Esophagus muscularis mucosa (tissue), 4 donors: ENCODE results near the gene CDON. TPM values are rescaled to one million over a fixed set of nuclear protein-coding genes. Genes with fewer than 3 reads are reported as not detected.
"Not testable (repeated sequence)": the region's sequence is repeated elsewhere in the genome, so short reads cannot be mapped to it uniquely, and the experiment has no call there.

Experiments used
- DNase-seq: peaks from one replicate; pipeline ENCODE4 v3.0.0-alpha.2; 2017; ENCODE audit errors: extremely low spot score
- H3K27ac ChIP-seq, 4 donors: fragments of 200-600 bp; sonication (generic); replicated peaks in 1 of 4; 1 replicate in 3 of 4; 2 replicates in 1 of 4; pipeline ENCODE4 v1.5.1; 2016 to 2019; ENCODE audit warnings: mild to moderate bottlenecking in 1 of 4
- H3K27me3 ChIP-seq, 4 donors: fragments of 200-600 bp; sonication (generic); one replicate each; pipeline versions ENCODE4 v1.5.1 to v1.6.0; 2016 to 2019
- H3K36me3 ChIP-seq, 4 donors: fragments of 200-600 bp; sonication (generic); one replicate each; pipeline ENCODE4 v1.5.1; 2016 to 2019
- H3K4me1 ChIP-seq, 4 donors: fragments of 200-600 bp; sonication (generic); one replicate each; pipeline ENCODE4 v1.5.1; 2016 to 2019
- H3K4me3 ChIP-seq, 4 donors: fragments of 200-600 bp; sonication (generic); 1 replicate in 2 of 4; 2 replicates in 2 of 4; pipeline ENCODE4 v1.5.1; 2016 to 2019; ENCODE audit warnings: mild to moderate bottlenecking in 4 of 4, moderate library complexity in 1 of 4
- H3K9me3 ChIP-seq, 4 donors: fragments of 200-600 bp; sonication (generic); 1 replicate in 3 of 4; 2 replicates in 1 of 4; pipeline ENCODE4 v1.5.1; 2016 to 2019
- CTCF ChIP-seq, 3 experiments: fragments of 200-600 bp in 2 of 3; fragments of 450-650 bp in 1 of 3; sonication (generic) in 2 of 3; IDR thresholded peaks; one replicate each; pipeline ENCODE4 v1.5.1; 2017 to 2019; ENCODE audit warnings: antibody characterized with exemption in 3 of 3, mild to moderate bottlenecking in 2 of 3, moderate library complexity in 1 of 3
- EP300 ChIP-seq: sonication (generic); formaldehyde crosslinking; IDR thresholded peaks from one replicate; pipeline ENCODE4 v1.6.1; 2017; ENCODE audit warnings: antibody characterized with exemption
- POLR2A ChIP-seq: fragments of 450-650 bp; IDR thresholded peaks from one replicate; pipeline ENCODE4 v1.6.1; 2017; ENCODE audit warnings: antibody characterized with exemption, moderate library complexity, mild to moderate bottlenecking, low read depth
- POLR2AphosphoS5 ChIP-seq, 2 donors: sonication (generic); formaldehyde crosslinking; IDR thresholded peaks; one replicate each; pipeline ENCODE4 v1.6.1; 2017; ENCODE audit warnings: antibody characterized with exemption in 2 of 2
- WGBS: methylation state at CpG from one replicate; pipeline ENCODE4 v1.1.5; 2018; 5-methylcytosine and 5-hydroxymethylcytosine counted together
- intact Hi-C: fragments of 100-400 bp; cut with DNase I; formaldehyde crosslinking; loops from one replicate; pipeline ENCODE4 v1.15.1; 2023
- total RNA-seq, 4 donors: library from RNA; depleted of rRNA; stranded (reverse); fragments of >200 nt; gene quantifications; one replicate each; pipeline versions ENCODE4 v1.1.0 to v1.2.1, GENCODE V29; 2016

CDON gene
- total RNA-seq, 4 donors from 2014 or later, result 16.6 to 42.7 (median 28.1) TPM

GRCh38 chr11:125992893-125993292 lies 69.8 kb downstream of the CDON start:
- no peak for DNase-seq
- TF ChIP-seq POLR2A (no peak), CTCF (IDR thresholded peaks at IDR 0.05) (no peak), POLR2AphosphoS5 (IDR thresholded peaks at IDR 0.05) (no peak), EP300 (no peak)
- H3K36me3 ChIP-seq, result peaks cover 0 to 53% (median 18%) of the 10 kb centered on the region in 4 donors
- 93% methylated on average over 7 of the region's 7 CpGs for WGBS
- peaks cover 3 to 11% (median 8%) of the 10 kb centered on the region in 4 donors for H3K4me1 ChIP-seq
- no peak overlapping the region for H3K4me3 ChIP-seq
- intact Hi-C loops, result no loop called here
- no peaks in the 10 kb centered on the region for H3K27me3 ChIP-seq
- H3K27ac ChIP-seq, result no peak overlapping the region
- no peaks in the 10 kb centered on the region for H3K9me3 ChIP-seq

- H3K27ac ChIP-seq, result peak overlapping the region in 2 of 4 donors; percentile 10 to 31
- intact Hi-C loops, result no loop called here
- 48% methylated on average over 3 of the region's 3 CpGs for WGBS
- DNase-seq, result no peak
- H3K4me1 ChIP-seq, result peaks cover 3 to 21% (median 17%) of the 10 kb centered on the region in 4 donors
- H3K4me3 ChIP-seq, result no peak overlapping the region
- no peaks in the 10 kb centered on the region for H3K9me3 ChIP-seq
- no peak for TF ChIP-seq EP300
- no peak for TF ChIP-seq POLR2A
- TF ChIP-seq CTCF (IDR thresholded peaks at IDR 0.05), result no peak
- no peak for TF ChIP-seq POLR2AphosphoS5 (IDR thresholded peaks at IDR 0.05)
- peaks cover 0 to 37% (median 13%) of the 10 kb centered on the region in 4 donors for H3K36me3 ChIP-seq
- no peaks in the 10 kb centered on the region for H3K27me3 ChIP-seq
These were observed 72.4 kb downstream of the CDON start for GRCh38 chr11:125990244-125990643.

GRCh38 chr11:125987066-125987641 lies 75.5 kb downstream of the CDON start:
- intact Hi-C loops, result no loop called here
- no peak for DNase-seq
- Histone ChIP-seq H3K4me3 (no peak overlapping the region), H3K36me3 (peaks cover 0 to 36% (median 15%) of the 10 kb centered on the region in 4 donors), H3K27ac (peak overlapping the region in 3 of 4 donors; percentile 34 to 53 (median 34)), H3K27me3 (no peaks in the 10 kb centered on the region), H3K9me3 (no peaks in the 10 kb centered on the region), H3K4me1 (peaks cover 3 to 21% (median 17%) of the 10 kb centered on the region in 4 donors)
- no peak for TF ChIP-seq CTCF (IDR thresholded peaks at IDR 0.05)
- TF ChIP-seq EP300, result no peak
- TF ChIP-seq POLR2AphosphoS5 (IDR thresholded peaks at IDR 0.05), result no peak
- no peak for TF ChIP-seq POLR2A
- 54% methylated on average over 5 of the region's 5 CpGs for WGBS

- Histone ChIP-seq H3K4me1 (peaks cover 3 to 21% (median 16%) of the 10 kb centered on the region in 4 donors), H3K36me3 (peaks cover 0 to 42% (median 15%) of the 10 kb centered on the region in 4 donors)
- DNase-seq, H3K27me3 ChIP-seq, H3K27ac ChIP-seq, intact Hi-C loops, H3K4me3 ChIP-seq, H3K9me3 ChIP-seq: not testable (repeated sequence)
- WGBS, result 96% methylated on average over 6 of the region's 6 CpGs
These were observed 76.7 kb downstream of the CDON start for GRCh38 chr11:125985956-125986355.

GRCh38 chr11:125982348-125982730 lies 80.3 kb downstream of the CDON start:
- Histone ChIP-seq H3K27ac (no peak overlapping the region), H3K4me1 (peaks cover 0 to 18% (median 17%) of the 10 kb centered on the region in 4 donors), H3K9me3 (no peaks in the 10 kb centered on the region), H3K4me3 (no peak overlapping the region), H3K27me3 (no peaks in the 10 kb centered on the region), H3K36me3 (peaks cover 0 to 40% (median 12%) of the 10 kb centered on the region in 4 donors)
- intact Hi-C loops, result no loop called here
- DNase-seq, result no peak
- no peak for TF ChIP-seq EP300
- no peak for TF ChIP-seq POLR2AphosphoS5 (IDR thresholded peaks at IDR 0.05)
- TF ChIP-seq POLR2A, result no peak
- TF ChIP-seq CTCF (IDR thresholded peaks at IDR 0.05), result no peak
- WGBS, result 84% methylated on average over 3 of the region's 3 CpGs
